ENCODE results near the gene TSHZ2.

- TF ChIP-seq CTCF (IDR thresholded peaks at IDR 0.05) (no peak), ZFX (IDR thresholded peaks at IDR 0.05; ENCODE audit: borderline replicate concordance) (no peak)
Observed at GRCh38 chr20:53371216-53371615, 399.1 kb downstream of the TSHZ2 start.
